ENCODE data around the gene C9orf50. TPM values are rescaled to one million over a fixed set of nuclear protein-coding genes. Genes with fewer than 3 reads are reported as not detected.

C9orf50 gene
- total and polyA plus RNA-seq, 11 donors: not detected

DNA sequence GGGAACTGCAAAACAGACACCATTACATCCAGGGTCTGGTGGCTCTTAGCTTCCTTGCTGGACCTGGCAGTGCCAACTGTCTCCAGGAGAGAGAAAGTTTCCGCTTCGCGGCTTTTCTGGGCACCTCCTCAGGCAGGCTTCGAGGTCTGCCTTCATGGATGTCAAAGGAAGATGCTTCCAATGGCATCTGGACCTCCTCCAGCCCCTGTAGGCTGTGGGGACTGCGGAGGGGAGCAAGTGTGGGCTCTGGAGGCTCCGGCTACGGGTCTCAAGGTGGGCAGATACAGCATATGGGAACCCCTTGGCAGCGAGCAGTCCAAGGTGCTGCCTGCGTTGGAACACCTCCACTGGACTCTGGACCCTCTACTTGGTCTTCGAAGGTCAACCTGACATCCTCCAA, 6.0 kb downstream of the C9orf50 start:
- ATAC-seq: no peak
- peak in 1 of 5 donors; percentile 48 for DNase-seq
- Histone ChIP-seq H3K4me3 (no peak overlapping the region), H3K4me1 (peaks cover 0 to 15% (median 10%) of the 10 kb centered on the region in 12 donors), H3K27ac (no peak overlapping the region), H3K36me3 (no peaks in the 10 kb centered on the region), H3K9me3 (no peaks in the 10 kb centered on the region), H3K27me3 (peaks cover 0 to 11% (median 0%) of the 10 kb centered on the region in 9 donors)
- TF ChIP-seq, protein P1, sequence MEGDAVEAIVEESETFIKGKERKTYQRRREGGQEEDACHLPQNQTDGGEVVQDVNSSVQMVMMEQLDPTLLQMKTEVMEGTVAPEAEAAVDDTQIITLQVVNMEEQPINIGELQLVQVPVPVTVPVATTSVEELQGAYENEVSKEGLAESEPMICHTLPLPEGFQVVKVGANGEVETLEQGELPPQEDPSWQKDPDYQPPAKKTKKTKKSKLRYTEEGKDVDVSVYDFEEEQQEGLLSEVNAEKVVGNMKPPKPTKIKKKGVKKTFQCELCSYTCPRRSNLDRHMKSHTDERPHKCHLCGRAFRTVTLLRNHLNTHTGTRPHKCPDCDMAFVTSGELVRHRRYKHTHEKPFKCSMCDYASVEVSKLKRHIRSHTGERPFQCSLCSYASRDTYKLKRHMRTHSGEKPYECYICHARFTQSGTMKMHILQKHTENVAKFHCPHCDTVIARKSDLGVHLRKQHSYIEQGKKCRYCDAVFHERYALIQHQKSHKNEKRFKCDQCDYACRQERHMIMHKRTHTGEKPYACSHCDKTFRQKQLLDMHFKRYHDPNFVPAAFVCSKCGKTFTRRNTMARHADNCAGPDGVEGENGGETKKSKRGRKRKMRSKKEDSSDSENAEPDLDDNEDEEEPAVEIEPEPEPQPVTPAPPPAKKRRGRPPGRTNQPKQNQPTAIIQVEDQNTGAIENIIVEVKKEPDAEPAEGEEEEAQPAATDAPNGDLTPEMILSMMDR (IDR thresholded peaks at IDR 0.05): no peak
- TF ChIP-seq POLR2A (IDR thresholded peaks at IDR 0.05): no peak
- intact Hi-C loops (cut with DNase I): loop anchor here in 1 of 10 donors (10.0 kb wide), 1 partner anchor 440 kb away; the partner anchor contains the start of gene IER5L
- WGBS, 4 donors: 87 to 96% (median 93%) methylated on average over 10 of the region's 10 CpGs

DNA sequence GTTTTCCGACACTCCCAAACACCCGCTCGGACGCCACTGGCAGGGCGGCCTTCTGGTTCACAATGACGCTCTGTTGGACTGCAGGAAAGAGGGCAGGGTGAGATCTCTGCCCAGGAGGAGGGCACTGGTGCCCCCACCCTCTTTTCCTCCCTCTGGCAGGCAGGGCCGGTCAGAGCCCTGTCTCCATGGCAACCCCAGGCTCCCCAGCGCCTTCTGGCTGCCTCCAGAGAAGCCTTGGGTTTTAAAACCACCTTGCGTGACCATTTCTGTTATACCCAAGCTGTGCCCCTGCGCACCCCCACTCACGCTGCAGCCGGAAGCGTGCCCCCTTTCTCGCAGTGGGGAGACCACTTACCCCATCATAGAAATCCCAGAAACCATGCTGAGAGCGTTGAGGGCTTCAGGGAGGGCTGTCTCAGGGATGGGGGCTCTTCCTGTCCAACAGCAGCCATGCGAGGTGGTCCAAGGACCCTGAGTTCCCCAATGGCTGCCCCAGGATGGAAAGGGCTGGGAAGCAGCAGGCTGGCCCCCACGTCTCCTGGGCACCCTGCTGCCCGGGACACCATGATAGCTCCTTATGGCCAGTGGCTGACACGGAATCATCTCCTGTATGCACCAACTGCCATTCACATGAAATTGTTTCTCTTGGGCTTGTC, 7.3 kb downstream of the C9orf50 start:
- no peak for DNase-seq
- WGBS, 4 donors: 77 to 81% (median 79%) methylated on average over 18 to 19 of the region's 19 CpGs
- intact Hi-C loops (cut with DNase I): loop anchor here in 2 of 10 donors (2.0 to 10.0 kb wide), 3 partner anchors 439 to 483 kb away; partner anchors contain the start of gene IER5L (in 1 of the 2)

DNA sequence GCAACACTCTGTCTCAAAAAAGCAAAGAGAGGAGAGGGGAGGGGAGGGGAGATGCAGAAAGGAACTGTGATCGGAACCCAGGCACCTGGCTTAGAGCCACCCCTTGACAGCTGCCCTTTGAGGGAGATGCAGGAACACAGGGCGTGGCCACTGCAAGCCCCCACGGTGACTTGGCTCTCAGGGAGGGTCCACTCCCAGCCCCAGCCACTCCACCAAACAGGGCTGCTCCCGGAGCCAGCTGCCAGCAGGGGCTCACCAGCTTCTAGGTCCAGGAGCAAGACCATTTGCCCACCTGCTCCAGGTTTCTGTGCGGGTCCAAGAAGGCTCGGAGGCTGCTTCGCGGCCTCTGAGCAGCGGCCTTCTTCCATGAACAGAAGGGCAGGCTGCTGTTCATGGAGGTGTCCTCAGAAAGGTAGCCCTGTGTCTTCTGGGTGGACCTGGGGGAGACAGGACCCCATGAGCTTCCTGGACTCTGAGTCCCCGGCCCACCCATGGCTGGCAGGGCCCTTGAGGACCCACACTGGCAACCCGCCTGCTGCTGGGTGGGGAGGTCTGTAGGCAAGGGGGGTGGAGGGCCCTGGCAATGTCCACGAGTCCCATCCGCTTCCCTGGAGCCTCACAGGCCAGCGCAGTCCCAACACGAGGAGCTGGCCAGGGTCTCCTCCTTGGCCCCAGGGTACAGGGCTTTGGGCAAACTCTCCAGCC, 7.9 kb downstream of the C9orf50 start:
- ATAC-seq (no peak), DNase-seq (no peak)
- Histone ChIP-seq H3K9me3 (no peaks in the 10 kb centered on the region), H3K4me3 (no peak overlapping the region), H3K36me3 (no peaks in the 10 kb centered on the region), H3K27me3 (no peaks in the 10 kb centered on the region), H3K27ac (peak overlapping the region in 1 of 12 donors; percentile 24), H3K4me1 (peaks cover 0 to 30% (median 25%) of the 10 kb centered on the region in 12 donors)
- TF ChIP-seq POLR2A (IDR thresholded peaks at IDR 0.05): no peak
- intact Hi-C loops (cut with DNase I): loop anchor here in 2 of 10 donors (2.0 to 10.0 kb wide), 3 partner anchors 438 to 482 kb away; partner anchors contain the start of gene IER5L (in 1 of the 2)
- WGBS, 4 donors: 77 to 84% (median 81%) methylated on average over 14 to 15 of the region's 15 CpGs

More for the DNA sequence above, 7.3 kb downstream of the C9orf50 start:
- no peak overlapping the region for H3K4me3 ChIP-seq
- no peaks in the 10 kb centered on the region for H3K36me3 ChIP-seq
- no peak for TF ChIP-seq POLR2A (IDR thresholded peaks at IDR 0.05)
- TF ChIP-seq, protein P1 (IDR thresholded peaks at IDR 0.05): no peak
- ATAC-seq: no peak
- no peaks in the 10 kb centered on the region for H3K9me3 ChIP-seq
- no peaks in the 10 kb centered on the region for H3K27me3 ChIP-seq
- peaks cover 0 to 23% (median 20%) of the 10 kb centered on the region in 12 donors for H3K4me1 ChIP-seq
- H3K27ac ChIP-seq: peak overlapping the region in 1 of 12 donors; percentile 31

DNA sequence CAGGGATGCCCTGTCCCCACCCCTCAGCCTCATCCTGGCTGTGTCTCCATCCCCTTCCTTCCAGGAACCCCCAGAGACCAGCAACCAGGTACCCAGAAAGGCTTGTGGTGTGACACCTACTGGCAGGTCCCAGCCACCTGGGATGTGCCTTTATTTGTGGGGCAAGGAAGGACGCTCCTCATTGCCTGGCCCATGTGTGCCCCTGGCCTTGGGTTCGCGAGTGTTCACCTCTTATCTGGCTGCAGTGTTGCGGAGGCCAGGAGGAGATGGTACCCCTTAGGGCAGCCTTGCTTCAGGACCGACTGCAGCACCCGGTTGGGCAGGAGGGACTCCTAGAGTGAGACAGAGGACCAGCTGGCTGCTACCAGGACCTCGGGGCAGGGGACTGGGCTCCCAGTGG, 8.8 kb downstream of the C9orf50 start:
- DNase-seq (no peak), ATAC-seq (no peak)
- Histone ChIP-seq H3K27me3 (no peaks in the 10 kb centered on the region), H3K9me3 (no peaks in the 10 kb centered on the region), H3K4me3 (no peak overlapping the region), H3K27ac (no peak overlapping the region), H3K36me3 (no peaks in the 10 kb centered on the region), H3K4me1 (peaks cover 0 to 38% (median 31%) of the 10 kb centered on the region in 12 donors)
- 76 to 82% (median 81%) methylated on average over 6 to 7 of the region's 7 CpGs for WGBS, 4 donors
- intact Hi-C loops (cut with DNase I): loop anchor here in 2 of 10 donors (2.0 to 10.0 kb wide), 3 partner anchors 437 to 481 kb away; partner anchors contain the start of gene IER5L (in 1 of the 2)
- TF ChIP-seq POLR2A (IDR thresholded peaks at IDR 0.05): no peak
- TF ChIP-seq, protein P1 (IDR thresholded peaks at IDR 0.05): no peak

Measured in heart left ventricle (tissue), 16 donors.